ENCODE measurements around the gene CNNM4.

The CNNM4 gene

DNA sequence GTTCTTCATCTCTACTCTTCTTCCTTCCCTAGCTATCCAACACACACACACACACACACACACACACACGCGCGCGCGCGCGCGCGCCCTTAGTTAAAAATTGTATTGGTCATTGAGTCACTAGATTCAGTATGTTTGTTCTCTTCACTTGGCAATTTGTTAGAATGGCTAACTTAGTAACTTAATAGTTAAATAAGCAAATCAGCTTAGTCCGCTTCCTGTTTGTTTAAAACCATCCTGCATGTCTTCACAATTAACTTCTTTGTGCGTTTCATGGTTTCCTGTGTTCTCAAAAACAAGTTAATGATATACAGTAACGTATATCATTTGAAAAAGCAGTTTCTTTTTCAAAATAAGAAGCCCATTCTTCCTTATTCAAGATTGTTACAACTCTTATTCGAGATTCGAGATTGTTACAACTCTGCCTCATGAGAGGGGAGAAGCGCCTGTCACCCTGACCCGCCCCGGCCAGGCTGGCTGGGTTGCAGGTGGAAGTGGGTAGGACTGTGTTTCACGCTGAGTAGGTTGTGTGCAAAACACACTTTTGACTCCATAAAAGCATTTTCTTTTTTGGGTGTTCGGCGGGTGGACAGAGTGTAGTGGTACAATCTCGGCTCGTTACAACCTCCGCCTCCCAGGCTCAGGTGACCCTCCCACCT, 45.9 kb downstream of the CNNM4 start:
- no peak overlapping the region for H3K4me3 ChIP-seq (ENCODE audit: low read depth, low read length)
- TF ChIP-seq, protein P1, sequence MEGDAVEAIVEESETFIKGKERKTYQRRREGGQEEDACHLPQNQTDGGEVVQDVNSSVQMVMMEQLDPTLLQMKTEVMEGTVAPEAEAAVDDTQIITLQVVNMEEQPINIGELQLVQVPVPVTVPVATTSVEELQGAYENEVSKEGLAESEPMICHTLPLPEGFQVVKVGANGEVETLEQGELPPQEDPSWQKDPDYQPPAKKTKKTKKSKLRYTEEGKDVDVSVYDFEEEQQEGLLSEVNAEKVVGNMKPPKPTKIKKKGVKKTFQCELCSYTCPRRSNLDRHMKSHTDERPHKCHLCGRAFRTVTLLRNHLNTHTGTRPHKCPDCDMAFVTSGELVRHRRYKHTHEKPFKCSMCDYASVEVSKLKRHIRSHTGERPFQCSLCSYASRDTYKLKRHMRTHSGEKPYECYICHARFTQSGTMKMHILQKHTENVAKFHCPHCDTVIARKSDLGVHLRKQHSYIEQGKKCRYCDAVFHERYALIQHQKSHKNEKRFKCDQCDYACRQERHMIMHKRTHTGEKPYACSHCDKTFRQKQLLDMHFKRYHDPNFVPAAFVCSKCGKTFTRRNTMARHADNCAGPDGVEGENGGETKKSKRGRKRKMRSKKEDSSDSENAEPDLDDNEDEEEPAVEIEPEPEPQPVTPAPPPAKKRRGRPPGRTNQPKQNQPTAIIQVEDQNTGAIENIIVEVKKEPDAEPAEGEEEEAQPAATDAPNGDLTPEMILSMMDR (IDR thresholded peaks at IDR 0.05; ENCODE audit: borderline replicate concordance, insufficient read depth, low read depth, low read length): no peak

DNA sequence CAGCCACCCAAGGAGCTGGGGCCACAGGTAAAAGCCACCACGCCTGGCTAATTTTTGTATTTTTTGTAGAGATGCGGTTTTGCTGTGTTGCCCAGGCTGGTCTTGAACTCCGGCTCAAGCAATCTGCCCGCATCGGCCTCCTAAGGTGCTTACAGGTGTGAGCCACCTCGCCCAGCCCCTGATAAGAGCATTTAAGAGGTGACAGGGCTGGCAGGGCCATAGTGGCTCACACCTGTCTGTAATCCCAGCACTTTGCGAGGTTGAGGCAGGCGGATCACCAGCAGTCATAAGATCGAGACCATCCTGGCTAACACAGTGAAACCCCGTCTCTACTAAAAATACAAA, 46.4 kb downstream of the CNNM4 start:
- TF ChIP-seq, protein P1 (IDR thresholded peaks at IDR 0.05; ENCODE audit: borderline replicate concordance, insufficient read depth, low read depth, low read length): no peak
- no peak overlapping the region for H3K4me3 ChIP-seq (ENCODE audit: low read depth, low read length)

DNA sequence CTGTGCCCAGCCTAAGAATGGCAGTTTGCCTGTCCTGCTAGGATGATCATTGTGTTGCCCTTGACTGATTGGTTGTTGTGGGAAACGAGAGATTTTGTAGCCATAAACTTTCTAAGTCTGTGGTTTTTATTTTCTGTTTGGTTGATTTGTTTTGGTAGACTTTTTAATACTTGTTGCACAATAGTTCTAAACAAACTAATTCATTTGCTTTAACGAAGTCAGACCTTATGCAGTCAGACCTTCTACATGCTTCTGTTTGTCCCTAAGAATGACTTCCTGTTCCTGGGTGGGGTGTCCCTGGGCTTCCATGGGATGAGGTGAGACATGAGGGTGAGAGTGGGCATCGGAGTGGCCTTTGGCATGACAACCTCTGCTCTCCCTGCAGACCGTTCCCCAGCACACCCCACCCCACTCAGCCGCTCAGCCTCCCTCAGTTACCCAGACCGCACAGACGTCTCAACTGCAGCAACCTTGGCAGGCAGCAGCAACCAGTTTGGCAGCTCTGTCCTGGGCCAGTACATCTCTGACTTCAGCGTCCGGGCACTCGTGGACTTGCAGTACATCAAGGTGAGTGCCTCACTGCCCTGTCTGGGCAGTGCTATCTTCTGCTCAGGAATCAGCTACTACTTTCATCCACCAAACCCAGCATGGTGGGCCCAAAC, 47.6 kb downstream of the CNNM4 start:
- TF ChIP-seq, protein P1 (IDR thresholded peaks at IDR 0.05; ENCODE audit: borderline replicate concordance, insufficient read depth, low read depth, low read length): no peak
- no peak overlapping the region for H3K4me3 ChIP-seq (ENCODE audit: low read depth, low read length)

DNA sequence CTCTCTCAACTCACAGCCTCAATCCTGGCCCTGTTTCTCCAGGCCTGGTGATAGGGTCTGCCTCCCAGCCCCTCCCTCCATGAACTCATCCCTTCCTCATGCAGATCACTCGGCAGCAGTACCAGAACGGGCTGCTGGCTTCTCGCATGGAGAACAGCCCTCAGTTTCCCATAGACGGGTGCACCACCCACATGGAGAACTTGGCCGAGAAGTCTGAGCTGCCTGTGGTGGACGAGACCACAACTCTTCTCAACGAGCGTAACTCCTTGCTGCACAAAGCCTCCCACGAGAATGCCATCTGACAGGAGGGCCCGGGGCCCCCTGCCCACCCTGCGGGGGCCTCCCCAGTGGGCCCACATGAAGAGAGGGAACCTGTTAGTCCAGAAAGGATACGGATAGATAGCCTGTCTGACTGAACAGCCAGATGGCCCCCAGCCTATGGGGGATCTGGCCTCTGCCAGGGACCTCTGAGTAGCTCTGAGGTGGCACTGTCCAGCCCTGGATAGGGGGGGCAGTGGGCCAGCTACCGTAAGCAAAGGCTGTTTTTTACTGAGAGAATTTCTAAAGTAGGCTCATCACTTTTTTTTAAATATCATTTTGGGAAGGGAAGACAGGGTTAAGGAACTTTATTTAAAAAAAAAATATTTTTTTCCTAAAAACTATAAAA, 48.6 kb downstream of the CNNM4 start:
- H3K4me3 ChIP-seq (ENCODE audit: low read depth, low read length): no peak overlapping the region
- TF ChIP-seq, protein P1 (IDR thresholded peaks at IDR 0.05; ENCODE audit: borderline replicate concordance, insufficient read depth, low read depth, low read length): no peak

DNA sequence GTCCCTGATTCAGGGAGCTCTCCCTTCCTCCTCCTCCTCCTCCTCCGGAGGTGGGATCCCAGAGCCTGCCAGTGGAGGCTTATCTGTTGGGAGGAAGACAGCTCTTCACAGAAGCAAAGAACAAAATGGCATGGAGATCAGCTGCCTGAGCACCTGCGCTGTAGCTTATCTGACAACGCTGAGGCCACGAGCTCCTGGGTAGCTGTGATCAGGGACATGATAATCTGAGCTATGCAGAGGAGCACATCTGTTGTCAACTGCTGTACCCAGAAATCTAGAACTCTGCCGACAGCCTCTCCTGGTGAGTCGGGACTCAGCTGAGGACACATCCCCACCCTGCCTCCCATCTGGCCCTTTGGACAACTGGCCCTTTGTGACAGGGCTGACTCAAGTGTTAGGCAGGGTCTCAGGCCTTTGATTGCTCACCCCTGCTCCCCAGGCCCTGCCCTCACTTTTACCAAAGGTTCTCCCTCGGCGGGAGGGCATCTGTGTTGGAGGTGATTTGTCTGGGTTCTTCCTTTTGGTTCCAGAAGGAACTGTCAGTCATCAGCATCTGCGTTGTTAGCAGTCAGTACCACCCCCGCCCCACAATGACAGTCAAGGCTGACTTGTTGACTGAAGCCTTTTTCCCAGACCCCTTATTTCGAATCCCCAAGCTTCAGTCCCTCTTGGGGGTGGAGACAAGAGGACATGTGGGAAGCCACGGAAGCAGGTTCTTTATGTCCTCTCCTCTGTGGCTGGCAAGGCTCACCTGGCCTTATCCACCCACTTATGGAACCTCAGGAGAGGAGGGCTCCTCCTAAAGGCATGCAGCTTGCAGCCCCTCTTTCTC, 49.5 kb downstream of the CNNM4 start:
- no peak overlapping the region for H3K4me3 ChIP-seq (ENCODE audit: low read depth, low read length)
- TF ChIP-seq, protein P1 (IDR thresholded peaks at IDR 0.05; ENCODE audit: borderline replicate concordance, insufficient read depth, low read depth, low read length): no peak

DNA sequence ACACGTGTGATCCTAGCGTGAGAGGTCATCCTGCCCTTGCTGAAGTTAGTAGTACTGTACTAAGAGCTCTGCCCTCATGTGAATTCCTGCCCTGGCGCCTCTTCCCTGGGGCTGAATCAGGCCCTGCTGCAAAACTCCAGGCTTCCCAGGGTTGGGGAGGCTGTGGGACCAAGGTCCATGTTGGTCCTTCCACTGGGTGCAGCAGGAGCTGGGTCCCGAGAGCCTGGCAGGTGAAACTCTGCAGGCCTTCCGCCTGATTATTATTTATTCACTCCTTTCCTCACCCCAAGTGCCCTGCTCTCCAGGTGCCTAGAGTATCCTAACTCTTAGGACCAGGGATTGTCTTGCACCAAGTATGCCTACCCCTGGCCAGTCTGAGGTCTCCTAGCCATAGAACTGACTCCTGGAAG, 50.1 kb downstream of the CNNM4 start:
- no peak overlapping the region for H3K4me3 ChIP-seq (ENCODE audit: low read depth, low read length)
- TF ChIP-seq, protein P1 (IDR thresholded peaks at IDR 0.05; ENCODE audit: borderline replicate concordance, insufficient read depth, low read depth, low read length): no peak
